ENCODE data around the gene FLT4. TPM values are rescaled to one million over a fixed set of nuclear protein-coding genes. Genes with fewer than 3 reads are reported as not detected.
"Not testable (repeated sequence)": the region's sequence is repeated elsewhere in the genome, so short reads cannot be mapped to it uniquely, and the experiment has no call there.

Gene FLT4
- total RNA-seq, 2 experiments from 2014 or later, result not detected

- intact Hi-C loops (cut with micrococcal nuclease; ENCODE audit: unreplicated experiment), result no loop called here
- Histone ChIP-seq H3K36me3 (ENCODE audit: insufficient read depth, low read length) (no peaks in the 10 kb centered on the region), H3K27ac (ENCODE audit: low read depth, low read length, poor library complexity, severe bottlenecking) (no peak overlapping the region), H3K9me3 (ENCODE audit: low read length) (no peaks in the 10 kb centered on the region), H2AFZ (ENCODE audit: low read length) (no peak overlapping the region), H3K4me1 (ENCODE audit: insufficient read depth, low read length, poor library complexity, severe bottlenecking) (no peaks in the 10 kb centered on the region), H3K79me2 (ENCODE audit: insufficient read depth, low read depth, low read length) (no peaks in the 10 kb centered on the region), H4K20me1 (ENCODE audit: insufficient read depth, low read length) (no peaks in the 10 kb centered on the region), H3K4me2 (ENCODE audit: low read length) (no peak overlapping the region), H3K4me3 (ENCODE audit: low read depth, low read length, poor library complexity, severe bottlenecking) (no peak overlapping the region), H3K9me2 (ENCODE audit: insufficient read depth, low read length) (no peaks in the 10 kb centered on the region)
- CTCF ChIA-PET (ENCODE audit: unreplicated experiment), result no interaction called here
- no peak for TF ChIP-seq CTCF (conservative IDR thresholded peaks at IDR 0.05; ENCODE audit: low read length)
- TF ChIP-seq EZH2phosphoT487 (IDR thresholded peaks at IDR 0.05; ENCODE audit: borderline replicate concordance, low read depth, low read length), result no peak
- DNase-seq (ENCODE audit: low spot score), result no peak
- POLR2A ChIA-PET, result no interaction called here
- BruUV-seq (replicated peaks), result no TSS peak
Measured at GRCh38 chr5:180688330-180689070, 39.1 kb upstream of the FLT4 start.

DNA sequence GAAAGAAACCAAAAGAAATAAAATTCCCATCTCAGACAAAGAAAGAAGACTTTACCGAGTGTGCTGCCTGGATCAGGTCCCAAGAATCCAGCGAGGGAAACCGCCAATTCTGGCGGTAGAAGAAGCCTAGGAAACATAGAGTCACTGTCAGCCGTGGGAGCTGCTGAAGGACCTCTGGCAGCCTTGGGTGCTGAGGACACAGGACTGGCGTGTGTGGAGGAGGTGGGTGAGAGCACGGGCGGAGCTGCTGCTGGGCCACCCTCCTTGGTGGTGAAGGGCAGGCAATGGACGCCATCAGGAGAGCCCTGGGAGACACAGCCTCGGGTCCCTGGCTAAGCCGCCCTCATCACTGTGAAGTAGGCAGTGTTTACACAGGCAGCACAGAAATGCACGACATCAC, 37.4 kb upstream of the FLT4 start:
- H3K9me3 ChIP-seq (ENCODE audit: low read length); H4K20me1 ChIP-seq (ENCODE audit: insufficient read depth, low read length); H3K27ac ChIP-seq (ENCODE audit: low read depth, low read length, poor library complexity, severe bottlenecking); POLR2A ChIA-PET; BruUV-seq (replicated peaks); intact Hi-C loops (cut with micrococcal nuclease; ENCODE audit: unreplicated experiment); H3K4me2 ChIP-seq (ENCODE audit: low read length); H3K4me1 ChIP-seq (ENCODE audit: insufficient read depth, low read length, poor library complexity, severe bottlenecking); H3K79me2 ChIP-seq (ENCODE audit: insufficient read depth, low read depth, low read length); DNase-seq (ENCODE audit: low spot score); H3K36me3 ChIP-seq (ENCODE audit: insufficient read depth, low read length); H3K4me3 ChIP-seq (ENCODE audit: low read depth, low read length, poor library complexity, severe bottlenecking); H3K9me2 ChIP-seq (ENCODE audit: insufficient read depth, low read length); H2AFZ ChIP-seq (ENCODE audit: low read length); CTCF ChIA-PET (ENCODE audit: unreplicated experiment): not testable (repeated sequence)

DNA sequence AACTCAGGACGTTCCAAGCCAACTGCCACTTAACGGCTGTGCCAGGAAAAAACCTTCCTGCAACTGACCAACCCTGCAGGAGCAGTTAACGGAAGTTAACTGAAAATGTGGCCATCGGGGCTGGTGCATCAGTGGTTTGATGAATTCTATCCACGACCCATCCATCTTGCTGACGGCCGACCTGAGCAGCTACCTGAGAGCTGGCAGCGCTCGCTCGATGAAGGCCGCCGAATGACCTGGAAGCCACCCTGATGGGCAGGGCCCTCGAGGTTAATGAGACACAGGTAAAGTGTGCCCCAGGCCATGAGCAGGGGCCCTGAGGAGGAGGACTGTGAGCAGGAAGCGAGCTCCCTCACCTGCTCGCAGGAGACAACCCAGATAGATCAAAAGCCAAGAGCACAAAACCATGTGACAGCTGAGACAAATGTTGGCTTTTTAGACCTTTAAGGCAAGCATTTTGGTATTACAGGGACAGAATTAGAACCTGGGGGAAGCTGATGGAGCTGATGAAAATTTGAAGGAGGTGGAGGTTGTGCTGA, 35.3 kb upstream of the FLT4 start:
- H3K9me2 ChIP-seq (ENCODE audit: insufficient read depth, low read length), result no peaks in the 10 kb centered on the region
- intact Hi-C loops (cut with micrococcal nuclease; ENCODE audit: unreplicated experiment), result no loop called here

More for the DNA sequence above, 35.3 kb upstream of the FLT4 start:
- no peak for TF ChIP-seq CTCF (conservative IDR thresholded peaks at IDR 0.05; ENCODE audit: low read length)
- no peak for TF ChIP-seq EZH2phosphoT487 (IDR thresholded peaks at IDR 0.05; ENCODE audit: borderline replicate concordance, low read depth, low read length)
- ChIA-PET CTCF (ENCODE audit: unreplicated experiment) (no interaction called here), POLR2A (interaction anchor here (0.6 kb wide), 1 partner anchor 205 kb away, joined by 3 read pairs; no protein-coding TSS in a partner anchor)
- Histone ChIP-seq H4K20me1 (ENCODE audit: insufficient read depth, low read length) (no peaks in the 10 kb centered on the region), H3K79me2 (ENCODE audit: insufficient read depth, low read depth, low read length) (no peaks in the 10 kb centered on the region), H3K4me3 (ENCODE audit: low read depth, low read length, poor library complexity, severe bottlenecking) (no peak overlapping the region), H3K36me3 (ENCODE audit: insufficient read depth, low read length) (no peaks in the 10 kb centered on the region), H3K4me1 (ENCODE audit: insufficient read depth, low read length, poor library complexity, severe bottlenecking) (no peaks in the 10 kb centered on the region), H3K4me2 (ENCODE audit: low read length) (no peak overlapping the region), H3K9me3 (ENCODE audit: low read length) (no peaks in the 10 kb centered on the region), H3K27ac (ENCODE audit: low read depth, low read length, poor library complexity, severe bottlenecking) (no peak overlapping the region), H2AFZ (ENCODE audit: low read length) (no peak overlapping the region)
- no peak for DNase-seq (ENCODE audit: low spot score)
- no TSS peak for BruUV-seq (replicated peaks)
